ENCODE measurements around the gene FBXO5.
"Not testable (repeated sequence)": the region's sequence is repeated elsewhere in the genome, so short reads cannot be mapped to it uniquely, and the experiment has no call there.

Gene FBXO5, protein sequence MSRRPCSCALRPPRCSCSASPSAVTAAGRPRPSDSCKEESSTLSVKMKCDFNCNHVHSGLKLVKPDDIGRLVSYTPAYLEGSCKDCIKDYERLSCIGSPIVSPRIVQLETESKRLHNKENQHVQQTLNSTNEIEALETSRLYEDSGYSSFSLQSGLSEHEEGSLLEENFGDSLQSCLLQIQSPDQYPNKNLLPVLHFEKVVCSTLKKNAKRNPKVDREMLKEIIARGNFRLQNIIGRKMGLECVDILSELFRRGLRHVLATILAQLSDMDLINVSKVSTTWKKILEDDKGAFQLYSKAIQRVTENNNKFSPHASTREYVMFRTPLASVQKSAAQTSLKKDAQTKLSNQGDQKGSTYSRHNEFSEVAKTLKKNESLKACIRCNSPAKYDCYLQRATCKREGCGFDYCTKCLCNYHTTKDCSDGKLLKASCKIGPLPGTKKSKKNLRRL

GRCh38 chr6:152982904-152983636, at the start of gene FBXO5:
TSS of gene FBXO5 (minus strand) at chr6:152983041. CDS start at chr6:152982959, 82 bp downstream.
- peak; percentile 95 to 98 for DNase-seq

- no peak for DNase-seq
Measured at GRCh38 chr6:153032255-153032882, 49.5 kb upstream of the FBXO5 start.

DNA sequence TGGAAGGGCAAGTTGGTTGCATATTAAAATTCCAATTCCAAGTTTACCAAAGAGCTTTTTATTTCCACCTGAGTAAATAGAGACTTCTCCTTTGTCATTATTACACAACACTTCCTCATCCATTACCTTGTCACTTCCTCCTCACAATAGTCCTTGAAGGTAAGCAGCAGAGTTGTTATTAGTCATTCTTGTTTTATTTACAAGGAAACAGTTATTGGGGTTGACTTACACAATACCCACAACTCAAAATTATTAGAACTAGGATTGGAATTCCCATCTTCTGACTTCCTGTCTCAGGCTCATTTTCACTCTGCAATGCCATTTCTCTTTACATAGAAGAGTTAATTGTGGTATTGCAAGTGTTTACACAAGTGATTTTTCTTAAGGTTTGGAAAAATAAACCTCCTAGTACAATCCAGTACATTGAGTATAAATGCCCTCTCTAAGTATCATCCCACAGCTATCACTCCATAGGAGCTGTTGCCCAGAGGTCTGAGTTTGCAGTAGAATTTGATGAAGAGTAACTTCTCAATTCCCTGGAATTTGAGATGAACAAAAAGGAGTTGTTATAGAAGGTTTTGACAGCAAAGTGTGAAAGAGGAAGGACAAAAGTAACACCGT, 48.6 kb upstream of the FBXO5 start:
- no peak for DNase-seq

DNA sequence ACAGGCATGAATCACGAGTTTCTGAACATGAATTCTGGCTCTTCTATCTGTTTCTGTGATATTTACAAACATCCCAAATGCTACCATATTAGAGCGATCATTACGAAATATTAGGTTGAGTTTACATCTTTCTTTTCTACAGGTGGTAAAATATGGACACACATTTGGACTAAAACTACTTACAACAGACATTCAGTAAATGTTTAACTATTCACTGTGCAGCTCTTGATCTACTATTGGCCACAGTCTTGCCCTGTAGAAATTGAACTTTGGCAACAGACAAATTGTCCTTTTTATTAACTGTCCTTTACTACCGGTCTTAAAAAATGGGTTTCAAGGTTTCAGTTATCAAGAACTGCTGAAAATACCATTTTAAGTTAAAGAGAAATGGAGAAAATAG, 46.1 kb upstream of the FBXO5 start:
- DNase-seq = no peak

DNA sequence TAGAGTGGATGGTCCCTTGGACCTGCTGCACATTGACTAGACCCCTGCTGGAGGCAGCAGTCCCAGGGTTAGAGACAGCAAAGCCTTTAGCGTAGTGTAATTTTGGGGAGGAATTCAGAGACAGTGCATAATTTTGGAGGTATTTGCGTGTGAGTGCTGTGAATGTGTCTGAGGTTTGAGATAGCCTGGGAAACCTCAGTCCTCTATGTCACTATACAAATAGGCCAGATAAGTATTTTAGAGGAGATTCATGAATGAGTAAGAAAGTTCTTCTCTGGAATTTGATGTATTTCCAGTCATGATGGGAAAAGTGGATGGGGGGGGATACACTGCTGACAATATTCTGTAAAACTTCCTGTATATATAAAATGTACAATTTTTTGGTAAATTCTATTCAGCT, 45.4 kb upstream of the FBXO5 start:
- DNase-seq = no peak

- no peak for DNase-seq
Measured at GRCh38 chr6:153027480-153027879, 44.6 kb upstream of the FBXO5 start.

DNA sequence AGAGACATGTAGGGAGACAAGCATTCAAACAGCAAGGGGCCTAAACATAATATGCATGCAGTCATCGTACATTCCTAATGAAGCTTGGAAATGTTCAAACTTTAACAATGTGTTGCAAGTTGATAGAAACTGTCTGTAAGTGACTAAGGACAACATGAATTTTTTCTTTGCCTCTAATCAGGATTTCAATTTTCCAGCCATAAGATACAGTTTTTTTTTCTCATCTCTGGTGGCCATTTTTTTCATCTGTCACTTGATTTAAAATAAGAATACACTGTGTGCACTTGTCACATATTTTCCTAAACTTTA, 41.8 kb upstream of the FBXO5 start:
- DNase-seq = no peak

- DNase-seq = peak; percentile 43 to 48
Measured at GRCh38 chr6:153023977-153024708, 41.3 kb upstream of the FBXO5 start.

DNA sequence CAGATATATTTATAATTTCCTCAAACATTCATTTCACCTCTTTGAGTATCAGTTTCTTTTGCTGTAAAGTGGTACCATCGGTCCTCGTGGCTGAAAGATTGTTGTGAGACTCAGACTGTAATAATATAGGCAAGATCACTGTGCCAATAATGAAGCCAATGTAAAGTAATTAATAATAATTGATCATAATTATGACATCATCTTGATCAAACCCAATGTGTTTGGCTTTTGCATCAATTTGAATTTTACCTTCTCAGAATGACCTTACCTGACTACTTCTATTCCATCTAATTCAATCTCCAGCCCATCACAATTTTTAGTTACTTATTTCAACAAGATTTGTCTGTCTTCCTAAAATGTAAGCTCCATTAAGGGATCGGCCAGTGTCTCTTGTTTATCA, 35.5 kb upstream of the FBXO5 start:
- DNase-seq = no peak

DNA sequence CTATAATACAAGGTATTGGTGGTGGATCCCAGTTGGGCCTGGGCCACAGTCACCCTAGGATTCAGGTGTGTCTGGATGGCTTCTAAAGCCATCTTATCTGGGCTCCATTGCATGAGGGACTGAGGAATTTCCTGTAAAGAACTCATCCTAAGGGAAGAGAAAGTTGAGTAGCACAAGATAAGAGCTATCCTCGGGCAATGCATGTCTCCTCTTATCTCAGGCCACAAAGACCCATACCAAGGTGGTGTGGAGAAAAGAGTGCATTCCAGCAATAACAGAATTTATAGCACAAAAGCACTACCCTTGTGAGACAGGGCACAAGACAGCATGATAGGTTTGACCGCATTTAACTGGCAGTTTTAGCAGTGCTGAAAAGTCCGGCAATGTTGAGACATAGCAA, 34.0 kb upstream of the FBXO5 start:
- no peak for DNase-seq

DNA sequence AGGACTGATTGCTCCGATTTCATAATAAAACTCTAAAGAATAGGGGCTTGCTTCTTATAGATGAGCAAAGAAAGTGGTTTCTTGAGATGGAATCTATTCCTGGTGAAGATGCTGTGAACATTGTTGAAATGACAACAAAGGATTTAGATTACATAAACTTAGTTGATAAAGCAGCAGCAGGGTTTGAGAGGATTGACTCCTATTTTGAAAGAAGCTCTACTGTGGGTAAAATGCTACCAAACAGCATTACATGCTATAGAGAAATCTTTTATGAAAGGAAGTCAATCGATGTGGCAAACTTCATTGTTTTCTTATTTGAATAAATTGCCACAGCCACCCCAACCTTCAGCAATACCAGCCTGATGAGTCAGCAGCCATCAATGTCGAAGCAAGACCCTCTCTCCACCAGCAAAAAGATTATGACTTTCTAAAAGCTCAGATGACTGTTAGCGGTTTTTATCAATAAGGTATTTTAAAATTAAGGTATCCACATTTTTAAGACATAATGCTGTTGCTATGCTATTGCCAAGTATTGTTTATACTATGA, 32.3 kb upstream of the FBXO5 start:
- no peak for DNase-seq

DNA sequence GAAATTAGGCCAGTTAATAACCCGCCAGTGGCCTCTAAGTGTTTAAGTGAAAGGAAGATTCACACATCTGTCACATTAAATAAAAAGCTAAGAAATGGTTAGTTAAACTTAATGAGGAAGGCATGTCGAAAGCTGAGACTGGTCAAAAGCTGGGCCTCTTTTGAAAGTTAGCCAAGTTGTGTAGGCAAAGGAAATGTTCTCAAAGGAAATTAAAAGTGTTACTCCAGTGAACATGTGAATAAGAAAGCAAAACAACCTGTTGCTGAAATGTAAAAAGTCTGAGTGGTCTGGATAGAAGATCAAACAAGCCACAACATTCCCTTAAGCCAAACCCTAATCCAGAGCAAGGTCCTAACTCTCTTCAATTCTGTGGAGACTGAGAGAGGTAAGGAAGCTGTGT, 30.6 kb upstream of the FBXO5 start:
- no peak for DNase-seq

GRCh38 chr6:153012856-153013255, 30.0 kb upstream of the FBXO5 start:
- DNase-seq = no peak

DNA sequence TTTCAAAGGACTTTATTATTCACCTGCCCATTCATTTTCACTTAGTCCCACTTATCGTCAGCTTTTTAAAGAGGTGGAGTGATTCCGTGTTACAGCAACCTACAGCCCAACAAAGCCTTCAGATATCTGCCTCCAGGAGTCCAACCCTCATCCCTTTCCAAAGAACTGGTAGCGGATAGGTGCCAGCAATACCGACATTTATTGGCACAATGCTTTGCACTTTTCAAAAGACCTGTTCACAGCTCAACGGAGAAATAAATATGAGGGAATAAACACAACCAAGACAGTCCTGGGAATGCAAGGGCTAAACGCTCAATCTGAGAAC, 20.5 kb upstream of the FBXO5 start:
- DNase-seq = no peak

DNA sequence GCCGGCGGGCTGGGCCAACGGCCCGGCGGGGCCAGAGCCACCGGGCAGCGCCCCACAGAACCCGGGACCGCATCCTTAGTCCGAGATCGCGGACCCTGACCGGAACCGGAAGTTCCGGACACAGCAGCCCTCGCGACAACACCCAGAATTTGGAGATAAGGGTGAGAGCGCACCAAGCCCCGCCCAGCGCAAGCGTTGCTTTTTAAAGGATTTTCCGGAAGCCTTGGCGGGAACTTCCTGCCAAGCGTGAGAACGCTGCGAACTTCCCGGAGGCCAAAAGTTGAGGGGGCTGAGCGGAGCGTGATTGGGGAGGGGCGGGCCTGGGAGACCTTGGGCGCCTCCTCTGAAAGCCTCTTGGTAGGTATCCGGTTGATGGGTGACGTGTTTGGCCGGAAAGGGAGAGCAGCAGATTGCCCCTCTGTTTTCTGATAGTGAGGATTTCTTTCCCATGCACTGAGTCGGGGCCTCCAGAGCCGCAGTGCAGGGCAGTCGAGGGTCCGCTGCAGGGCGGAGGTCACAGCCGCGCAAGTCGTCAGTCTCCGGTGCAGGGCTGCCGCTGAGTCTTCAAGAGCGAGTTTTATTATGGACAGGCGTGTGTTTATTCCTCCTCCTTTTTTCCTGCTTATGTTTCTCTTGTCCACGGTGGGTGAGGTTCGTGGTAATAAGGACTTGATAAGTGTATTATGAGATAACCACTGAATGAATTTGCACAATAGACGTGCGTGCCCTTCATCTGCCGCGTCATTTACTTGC, 19.9 kb upstream of the FBXO5 start, which contains the start of gene MTRF1L:
Gene MTRF1L (minus strand): TSS at position 97 of the 753 bp plus-strand sequence. CDS start 24 bp downstream, at position 73.
- peak; percentile 91 to 92 for DNase-seq

- DNase-seq = peak in 1 of 2 experiments; percentile 38
Measured at GRCh38 chr6:153001767-153002612, 19.1 kb upstream of the FBXO5 start.

DNA sequence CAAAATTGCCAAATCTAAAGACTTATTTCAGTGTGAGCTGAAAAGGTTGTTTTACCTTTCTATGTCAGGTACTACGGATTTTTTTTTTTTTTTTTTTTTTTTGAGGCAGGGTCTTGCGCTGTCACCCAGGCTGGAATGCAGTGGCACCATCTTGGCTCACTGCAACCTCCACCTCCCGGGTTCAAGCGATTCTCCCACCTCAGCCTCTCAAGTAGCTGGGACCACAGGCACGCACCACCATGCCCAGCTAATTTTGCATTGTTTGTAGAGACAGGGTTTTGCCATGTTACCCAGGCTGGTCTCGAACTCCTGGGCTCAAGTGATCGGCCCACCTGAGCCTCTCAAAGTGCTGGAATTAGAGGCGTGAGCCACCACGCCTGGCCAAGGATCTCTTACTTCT, 17.9 kb upstream of the FBXO5 start:
- not testable (repeated sequence) for DNase-seq

DNA sequence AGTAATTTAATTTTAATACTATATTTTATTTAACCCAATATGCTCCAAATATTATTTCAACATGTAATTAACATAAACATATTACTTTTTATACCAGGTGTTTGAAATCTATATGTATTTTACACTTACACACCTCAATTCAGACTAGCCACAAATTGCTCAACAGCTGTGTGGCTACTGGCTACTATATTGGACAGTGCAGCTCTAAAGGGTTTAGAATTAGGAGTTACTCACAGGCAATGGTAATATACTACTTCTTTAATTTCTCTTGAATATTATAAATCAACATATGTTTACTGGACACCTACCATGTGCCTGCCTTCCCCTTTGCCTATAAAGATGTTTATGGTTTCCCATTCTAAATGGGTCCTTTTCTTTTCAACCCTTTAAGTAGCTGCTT, 17.4 kb upstream of the FBXO5 start:
- DNase-seq = no peak

GRCh38 chr6:152999538-152999937, 16.7 kb upstream of the FBXO5 start:
- DNase-seq = not testable (repeated sequence)

DNA sequence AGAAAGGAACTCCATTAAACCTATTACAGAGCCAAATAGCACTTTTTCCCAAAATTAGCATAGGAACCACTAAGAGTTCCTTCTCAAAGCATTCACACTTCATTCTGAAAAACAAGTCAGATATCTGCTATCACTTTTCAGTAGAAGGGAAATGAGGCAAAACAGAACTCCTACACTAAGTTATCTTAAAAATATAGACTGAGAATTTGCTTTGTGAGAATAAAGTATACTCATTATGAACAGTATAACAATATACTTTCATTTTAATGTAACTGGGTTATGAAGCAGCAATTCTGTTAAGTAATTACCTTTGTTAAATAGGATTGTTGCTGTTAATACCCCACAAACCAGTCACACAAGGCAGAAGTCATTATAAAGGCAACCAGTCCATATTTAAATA, 11.0 kb upstream of the FBXO5 start:
- no peak for DNase-seq

DNA sequence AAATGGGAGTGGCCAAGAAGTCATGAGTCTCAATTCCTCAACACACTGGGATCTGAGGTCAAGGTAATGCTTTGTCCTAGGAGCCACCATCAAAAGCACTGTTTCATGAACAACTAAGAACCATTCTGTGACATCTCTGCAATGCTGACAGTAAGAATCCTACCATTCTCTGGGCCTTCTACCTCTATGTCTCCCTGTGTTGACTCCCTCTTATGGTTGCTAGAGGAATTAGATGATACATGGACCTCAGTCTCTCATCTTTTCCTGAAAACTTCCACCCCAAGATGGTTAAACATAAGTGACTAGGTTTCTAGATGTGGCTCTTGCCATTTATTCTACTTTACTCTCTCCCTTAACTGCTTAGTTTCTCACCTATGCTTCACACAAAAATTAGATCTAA, 10.6 kb upstream of the FBXO5 start:
- no peak for DNase-seq

Measured in activated T-cell treated with anti-CD3 and anti-CD28 coated beads, Interleukin-2, amount 50 U/mL, for 48 hours (primary cell).